ENCODE measurements around the gene CAMK2B. TPM values are rescaled to one million over a fixed set of nuclear protein-coding genes. Genes with fewer than 3 reads are reported as not detected.
A peak's percentile ranks its signal among the peaks of the same experiment; 100 is the strongest.
"Not testable (repeated sequence)": the region's sequence is repeated elsewhere in the genome, so short reads cannot be mapped to it uniquely, and the experiment has no call there.

The CAMK2B gene
- total RNA-seq, 1 donor from 2014 or later, result not detected

GRCh38 chr7:44208085-44208484 is 117.3 kb downstream of the CAMK2B start:
- DNase-seq (ENCODE audit: low read depth), result no peak
- no peak for TF ChIP-seq CTCF (conservative IDR thresholded peaks at IDR 0.05; ENCODE audit: low read depth, low read length)
- H3K4me3 ChIP-seq (ENCODE audit: low read depth, low read length), result no peak overlapping the region

- no peak for DNase-seq (ENCODE audit: low read depth)
- no peak for TF ChIP-seq CTCF (conservative IDR thresholded peaks at IDR 0.05; ENCODE audit: low read depth, low read length)
Measured at GRCh38 chr7:44206008-44206407, 119.4 kb downstream of the CAMK2B start.

GRCh38 chr7:44201813-44202212 is 123.6 kb downstream of the CAMK2B start:
- peak overlapping the region; percentile 82 for H3K4me3 ChIP-seq (ENCODE audit: low read depth, low read length)
- DNase-seq (ENCODE audit: low read depth), result no peak
- TF ChIP-seq CTCF (conservative IDR thresholded peaks at IDR 0.05; ENCODE audit: low read depth, low read length), result no peak

More at GRCh38 chr7:44206008-44206407, 119.4 kb downstream of the CAMK2B start:
- no peak overlapping the region for H3K4me3 ChIP-seq (ENCODE audit: low read depth, low read length)

- peak; percentile 58 for DNase-seq (ENCODE audit: low read depth)
- peak within 1 kb of the TSS; percentile 82 for H3K4me3 ChIP-seq (ENCODE audit: low read depth, low read length)
- TF ChIP-seq CTCF (conservative IDR thresholded peaks at IDR 0.05; ENCODE audit: low read depth, low read length), result peak; percentile 56
Measured at GRCh38 chr7:44200699-44201461, 124.5 kb downstream of the CAMK2B start, which contains the start of gene YKT6. Gene YKT6 (plus strand): TSS chr7:44200978. CDS start chr7:44201136, 158 bp downstream.

GRCh38 chr7:44200163-44200562 is 125.2 kb downstream of the CAMK2B start:
- not testable (repeated sequence) for H3K4me3 ChIP-seq (ENCODE audit: low read depth, low read length); DNase-seq (ENCODE audit: low read depth)

GRCh38 chr7:44197474-44197873 is 127.9 kb downstream of the CAMK2B start:
- TF ChIP-seq CTCF (conservative IDR thresholded peaks at IDR 0.05; ENCODE audit: low read depth, low read length), result no peak
- DNase-seq (ENCODE audit: low read depth), result no peak
- H3K4me3 ChIP-seq (ENCODE audit: low read depth, low read length), result no peak overlapping the region

GRCh38 chr7:44196450-44196872 is 128.9 kb downstream of the CAMK2B start:
- TF ChIP-seq CTCF (conservative IDR thresholded peaks at IDR 0.05; ENCODE audit: low read depth, low read length), result peak; percentile 85
- DNase-seq (ENCODE audit: low read depth), result no peak
- H3K4me3 ChIP-seq (ENCODE audit: low read depth, low read length), result no peak overlapping the region

Measured in epithelial cell of proximal tubule (primary cell).